Measurements from ENCODE around the gene STK39. TPM values are rescaled to one million over a fixed set of nuclear protein-coding genes. Genes with fewer than 3 reads are reported as not detected.
A peak's percentile ranks its signal among the peaks of the same experiment; 100 is the strongest.

The STK39 gene
- total RNA-seq, 1 experiment from 2014 or later: 22.1 TPM

DNA sequence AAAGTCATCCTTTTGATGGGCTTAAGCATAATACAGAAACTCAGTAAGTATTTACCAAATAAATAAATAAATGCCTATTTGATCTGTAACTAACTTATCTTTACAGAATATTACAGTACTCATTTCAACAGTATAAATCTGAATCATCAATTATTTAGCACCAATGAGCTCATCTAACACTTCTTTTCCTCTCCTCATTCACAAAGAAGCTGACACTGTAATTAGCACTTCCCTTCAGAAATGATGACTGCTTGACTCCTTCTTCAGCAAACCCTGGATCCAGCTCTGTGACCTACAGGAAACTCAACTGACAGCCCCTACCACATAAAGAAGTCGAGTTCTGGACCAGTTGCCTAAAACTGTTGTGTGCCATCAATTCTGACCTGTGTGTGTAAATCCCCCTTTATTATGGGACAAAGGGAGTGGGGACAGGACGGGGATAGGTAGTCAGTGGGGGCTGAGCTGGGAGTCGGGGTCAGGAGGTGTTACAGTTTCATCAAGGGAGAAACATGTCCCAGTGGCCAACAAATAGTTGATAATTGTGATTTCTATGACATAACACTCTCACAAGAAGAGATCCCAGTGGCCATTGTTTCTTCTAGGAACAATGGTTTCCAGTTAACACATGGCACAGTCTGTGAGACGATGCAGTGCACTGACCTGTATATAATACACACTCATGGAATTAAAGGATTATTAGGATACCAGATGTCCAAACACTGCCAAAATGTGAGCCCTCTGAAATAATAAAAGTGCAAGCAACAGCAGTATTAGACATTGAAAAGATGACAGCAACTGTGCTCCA is 68.7 kb downstream of the STK39 start:
- H3K14ac ChIP-seq (ENCODE audit: insufficient read depth, low read length): no peak overlapping the region
- no peak overlapping the region for H3T11ph ChIP-seq (ENCODE audit: low read length)
- H3K18ac ChIP-seq (ENCODE audit: insufficient read length, low read depth, low read length): no peak overlapping the region
- H2AK5ac ChIP-seq (ENCODE audit: insufficient read length, low read length): no peak overlapping the region
- Mint-ChIP-seq H3K4me1 (peaks cover 52 to 60% of the 10 kb centered on the region in 2 experiments), H3K27me3 (ENCODE audit: low read depth) (no peaks in the 10 kb centered on the region), H3K4me3 (no peak overlapping the region), H3K27ac (peak overlapping the region in 2 of 3 experiments; percentile 18 to 65; a peak in 3 of 7 replicates), H3K36me3 (ENCODE audit: insufficient read depth in 1 of 3, low read depth in 3 of 3) (no peaks in the 10 kb centered on the region; a peak in 2 of 7 replicates), H3K9me3 (no peaks in the 10 kb centered on the region)
- no peak overlapping the region for H4K8ac ChIP-seq (replicated peaks; ENCODE audit: insufficient read length, low read depth, low read length)
- WGBS (ENCODE audit: extremely low coverage, insufficient read length, low lambda C conversion rate): no CpG with 5 or more reads among the region's 4 CpGs
- H2BK120ac ChIP-seq (ENCODE audit: low read depth, low read length, poor library complexity, severe bottlenecking): no peak overlapping the region
- no peaks in the 10 kb centered on the region for H3K27me3 ChIP-seq (ENCODE audit: insufficient read depth, low read length)
- no peak overlapping the region for H3K27ac ChIP-seq (ENCODE audit: insufficient read length, low read depth, low read length)
- no peak overlapping the region for H4K5ac ChIP-seq (ENCODE audit: insufficient read length, low read depth, low read length)
- no peaks in the 10 kb centered on the region for H3K79me2 ChIP-seq (ENCODE audit: insufficient read depth, low read length)
- peaks cover 16% of the 10 kb centered on the region; the same call in 1 of the 2 replicates for H3K4me1 ChIP-seq (ENCODE audit: insufficient read depth, low read length)
- no peak overlapping the region for H3K56ac ChIP-seq (ENCODE audit: insufficient read length, low read depth, low read length)
- no peak overlapping the region for H3K9ac ChIP-seq (ENCODE audit: extremely low read depth, insufficient read length, low read length)
- no peak overlapping the region for H2BK15ac ChIP-seq (ENCODE audit: low read depth, low read length)
- no peak overlapping the region for H3K4me2 ChIP-seq (ENCODE audit: insufficient read depth, insufficient read length, low read length)
- no peaks in the 10 kb centered on the region for H3K9me3 ChIP-seq (ENCODE audit: control insufficient read depth, low read depth, low read length)
- no peak overlapping the region for H3K4ac ChIP-seq (ENCODE audit: low read depth, low read length)
- no peak overlapping the region for H2BK12ac ChIP-seq (ENCODE audit: insufficient read length, low read depth, low read length)
- no peaks in the 10 kb centered on the region for H3K79me1 ChIP-seq (ENCODE audit: insufficient read depth, low read depth, low read length, poor library complexity, severe bottlenecking)
- no peak overlapping the region for H2BK5ac ChIP-seq (ENCODE audit: insufficient read length, low read length)
- no peak overlapping the region for H2BK20ac ChIP-seq (ENCODE audit: low read depth, low read length, poor library complexity, severe bottlenecking)
- TF ChIP-seq CTCF (conservative IDR thresholded peaks at IDR 0.05): no peak
- no peaks in the 10 kb centered on the region for H4K20me1 ChIP-seq (ENCODE audit: control insufficient read depth, insufficient read depth, insufficient read length)
- no peak overlapping the region for H3K23ac ChIP-seq (ENCODE audit: insufficient read length, low read depth, low read length)
- H4K91ac ChIP-seq (ENCODE audit: insufficient read length, low read depth, low read length): no peak overlapping the region
- no peaks in the 10 kb centered on the region for H3K23me2 ChIP-seq (ENCODE audit: insufficient read length, low read depth, low read length, poor library complexity, severe bottlenecking)
- DNase-seq: no peak
- H2AFZ ChIP-seq (ENCODE audit: low read length): no peak overlapping the region
